GM12878 (cell line): Measurements from ENCODE around the gene SOX10. TPM values are rescaled to one million over a fixed set of nuclear protein-coding genes. Genes with fewer than 3 reads are reported as not detected.

Experiments
- ATAC-seq: fragments of 200-7000 bp; cut with Tn5 transposase; 3 replicates; pipeline ENCODE4 v1.9.1; 2020; ENCODE audit warnings: mild to moderate bottlenecking, moderate library complexity
- BruUV-seq: library from RNA; stranded (reverse); fragments of 400-500 nt; replicated peaks from 2 replicates; lab custom pipeline; 2021; lab: Mats Ljungman, UMichigan
- CTCF ChIA-PET: fragments of 300-600 bp; sonication (Branson Sonifier 250); formaldehyde crosslinking; extraction: SDS; loops from one replicate; lab custom pipeline; 2021; ENCODE audit warnings: inconsistent platforms; lab: Yijun Ruan, JAX
- POLR2A ChIA-PET: fragments of 350-600 bp; formaldehyde crosslinking; extraction: SDS; loops from one replicate; lab custom pipeline; 2021; ENCODE audit warnings: inconsistent platforms; lab: Charles Lee
- RAD21 ChIA-PET: fragments of 300-600 bp; sonication (Branson Sonifier 250); formaldehyde crosslinking; loops from one replicate; lab custom pipeline; 2023; ENCODE audit warnings: antibody characterized with exemption; ENCODE audit not compliant: unreplicated experiment; lab: Charles Lee
- SMC1A ChIA-PET: fragments of 300-600 bp; sonication (Branson Sonifier 250); formaldehyde crosslinking; loops from one replicate; lab custom pipeline; 2023; ENCODE audit not compliant: unreplicated experiment, uncharacterized antibody; lab: Charles Lee
- DNase-seq: peaks from one replicate; pipeline ENCODE4 v3.0.0-alpha.2; 2011; ENCODE audit warnings: low read depth, low spot score
- FAIRE-seq: peaks from 3 replicates; lab custom pipeline; 2011; peaks lifted over from hg19 to GRCh38; lab: Jason Lieb, UNC
- H2AFZ ChIP-seq: 2 replicates; pipeline ENCODE4 v1.6.0; 2011; ENCODE audit warnings: low read depth, low read length, control low read depth; ENCODE audit not compliant: control insufficient read depth
- H3K27ac ChIP-seq: 2 replicates; pipeline ENCODE4 v1.5.1; 2011; ENCODE audit warnings: control low read depth; ENCODE audit not compliant: control insufficient read depth, insufficient read depth
- H3K27me3 ChIP-seq, 2 experiments: replicated peaks in 1 of 2; 2 replicates each; pipeline versions ENCODE4 v1.6.0 to v1.6.1; 2011; ENCODE audit warnings: low read length in 1 of 2; ENCODE audit not compliant: control insufficient read depth in 2 of 2, insufficient read depth in 2 of 2
- H3K36me3 ChIP-seq, 2 experiments: 2 replicates each; pipeline ENCODE4 v1.5.1; 2011; ENCODE audit warnings: low read length in 1 of 2; ENCODE audit not compliant: control insufficient read depth in 2 of 2, insufficient read depth in 2 of 2
- H3K4me1 ChIP-seq: 2 replicates; pipeline ENCODE4 v1.6.1; 2011; ENCODE audit warnings: mild to moderate bottlenecking, low read length, moderate library complexity, mixed read lengths; ENCODE audit not compliant: control insufficient read depth, insufficient read depth
- H3K4me2 ChIP-seq: 2 replicates; pipeline ENCODE4 v1.6.0; 2011; ENCODE audit warnings: control low read depth; ENCODE audit not compliant: control insufficient read depth, insufficient read depth
- H3K4me3 ChIP-seq: fragments of 200-600 bp; sonication (generic); 2 replicates; pipeline ENCODE4 v1.5.1; 2016
- H3K79me2 ChIP-seq: 2 replicates; pipeline ENCODE4 v1.6.0; 2011; ENCODE audit warnings: low read length; ENCODE audit not compliant: control insufficient read depth, insufficient read depth
- H3K9ac ChIP-seq: 2 replicates; pipeline ENCODE4 v1.8.0; 2011; ENCODE audit warnings: low read length, control low read depth, mixed read lengths; ENCODE audit not compliant: control insufficient read depth, insufficient read depth
- H3K9me3 ChIP-seq: replicated peaks from 3 replicates; pipeline ENCODE4 v1.5.1; 2011; ENCODE audit warnings: mild to moderate bottlenecking, low read length; ENCODE audit not compliant: control insufficient read depth, insufficient read depth
- H4K20me1 ChIP-seq: 2 replicates; pipeline ENCODE4 v1.6.0; 2011; ENCODE audit not compliant: control insufficient read depth, insufficient read depth
- BRCA1 ChIP-seq: IDR thresholded peaks from 2 replicates; pipeline ENCODE4 v1.6.1; 2011; ENCODE audit warnings: low read depth, low read length, improper control_type of control experiment
- GATAD2B ChIP-seq: fragments of 450-650 bp; conservative IDR thresholded peaks from 2 replicates; pipeline ENCODE4 v1.6.1; 2017; ENCODE audit warnings: low read depth, mild to moderate bottlenecking, moderate library complexity
- IKZF1 ChIP-seq: fragments of 450-650 bp; conservative IDR thresholded peaks from 2 replicates; pipeline ENCODE4 v1.6.1; 2017; ENCODE audit warnings: antibody characterized with exemption, mild to moderate bottlenecking
- JUNB ChIP-seq: IDR thresholded peaks from 2 replicates; pipeline ENCODE4 v1.6.1; 2016; ENCODE audit warnings: antibody characterized with exemption, mild to moderate bottlenecking
- MTA3 ChIP-seq: IDR thresholded peaks from 2 replicates; pipeline ENCODE4 v1.6.1; 2012; ENCODE audit warnings: low read length, inconsistent platforms, borderline replicate concordance
- NR2C1 ChIP-seq: fragments of 450-650 bp; IDR thresholded peaks from 2 replicates; pipeline ENCODE4 v1.6.1; 2017; ENCODE audit warnings: antibody characterized with exemption, mild to moderate bottlenecking, moderate library complexity
- NR2F1 ChIP-seq: fragments of 450-650 bp; conservative IDR thresholded peaks from 2 replicates; pipeline ENCODE4 v1.6.1; 2017; ENCODE audit warnings: mild to moderate bottlenecking
- SRF ChIP-seq, 2 experiments: IDR thresholded peaks; 2 replicates each; pipeline ENCODE4 v1.6.1; 2011; ENCODE audit warnings: low read depth in 2 of 2, low read length in 2 of 2, mild to moderate bottlenecking in 1 of 2, moderate library complexity in 1 of 2
- WGBS: methylation state at CpG from one replicate; pipeline ENCODE4 v1.1.6; 2016; ENCODE audit warnings: low lambda C conversion rate; ENCODE audit not compliant: insufficient replicate concordance, insufficient coverage; ENCODE audit errors: missing lambda C conversion rate; 5-methylcytosine and 5-hydroxymethylcytosine counted together
- in situ Hi-C: fragments of 300-500 bp; cut with MboI; formaldehyde crosslinking; loops from 9 replicates; pipeline ENCODE4 v1.14.3; 2018; ENCODE audit warnings: mixed read lengths
- intact Hi-C: fragments of 100-400 bp; cut with micrococcal nuclease; formaldehyde crosslinking; loops from one replicate; pipeline ENCODE4 v1.14.2; 2022; ENCODE audit not compliant: unreplicated experiment
- polyA plus RNA-seq, 11 experiments: library from polyadenylated mRNA; depleted of rRNA in 4 of 11; unstranded in 6 of 11; stranded (reverse) in 5 of 11; fragments of >200 nt; fragmentation: Nextera tagmentation in 4 of 11; fragmentation: Illumina TruSeq in 1 of 11; extraction: Ambion mirVana in 4 of 11; extraction: Trizol in 1 of 11; gene quantifications; 1 replicate in 1 of 11; 2 replicates in 10 of 11; pipeline versions ENCODE4 v1.2.1 to v1.2.3, GENCODE V29; 2011 to 2016; ENCODE audit warnings: inconsistent platforms in 2 of 11, missing spikeins in 2 of 11, low read depth in 1 of 11
- total RNA-seq, 4 experiments: library from RNA; depleted of rRNA in 3 of 4; stranded (reverse); fragments of >200 nt in 3 of 4; fragmentation: Illumina TruSeq in 1 of 4; extraction: Trizol in 1 of 4; gene quantifications; 2 replicates each; pipeline versions ENCODE4 v1.2.1 to v1.2.3, GENCODE V29; 2013 to 2021
- TF ChIP-seq, protein P1 (sequence below): IDR thresholded peaks from 2 replicates; pipeline ENCODE4 v1.6.1; 2011; ENCODE audit warnings: mild to moderate bottlenecking, low read depth, low read length, moderate library complexity; ENCODE audit not compliant: insufficient replicate concordance

The SOX10 gene
- total and polyA plus RNA-seq, 10 of the 15 experiments (the other 5 are each of a cell fraction or from before 2014, with no cell fraction given): 0.05 TPM; not detected in 9

DNA sequence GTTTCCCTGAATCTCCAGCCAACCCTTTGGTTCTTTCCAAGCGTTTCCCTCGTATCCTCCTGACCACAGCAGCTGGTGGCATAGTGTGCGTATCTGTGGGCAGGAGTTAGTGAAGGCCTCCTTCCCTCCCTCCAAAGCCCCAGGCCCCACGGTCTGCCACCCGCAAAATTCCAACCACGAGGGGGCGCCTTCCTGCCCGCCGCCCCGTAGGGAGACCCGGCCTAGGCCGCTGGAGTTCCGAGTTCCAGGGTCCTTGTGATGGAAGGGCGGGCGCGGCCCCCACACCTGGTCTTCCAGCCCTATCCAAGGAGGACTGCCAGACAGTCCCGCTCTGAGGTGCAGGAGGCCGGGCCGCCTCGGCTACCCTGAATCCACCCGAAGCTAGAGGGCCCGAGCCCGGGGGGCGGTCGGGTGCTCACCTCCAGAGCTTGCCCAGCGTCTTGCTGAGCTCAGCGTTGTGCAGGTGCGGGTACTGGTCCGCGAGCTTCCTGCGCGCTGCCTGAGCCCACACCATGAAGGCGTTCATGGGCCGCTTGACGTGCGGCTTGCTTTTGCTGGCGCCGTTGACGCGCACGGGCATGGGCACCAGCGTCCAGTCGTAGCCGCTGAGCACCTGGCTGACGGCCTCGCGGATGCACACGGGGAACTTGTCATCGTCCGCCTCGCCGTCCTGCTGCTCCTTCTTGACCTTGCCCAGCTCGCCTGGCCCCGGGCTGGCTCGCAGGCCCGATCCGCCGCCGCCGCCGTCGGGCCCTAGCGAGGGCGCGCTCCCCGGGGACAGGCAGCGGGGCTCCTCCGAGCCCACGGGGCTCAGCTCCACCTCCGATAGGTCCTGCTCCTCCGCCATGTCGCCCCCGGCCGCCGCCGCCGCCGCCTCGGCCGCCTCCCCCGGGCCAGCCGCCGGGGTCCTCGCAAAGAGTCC lies 1.2 kb downstream of the SOX10 start:
- ChIA-PET POLR2A (no interaction called here), RAD21 (no interaction called here), CTCF (no interaction called here), SMC1A (no interaction called here)
- no peak for TF ChIP-seq SRF (IDR thresholded peaks at IDR 0.05; ENCODE audit: low read depth in 2 of 2, low read length in 2 of 2)
- TF ChIP-seq IKZF1: no peak
- TF ChIP-seq NR2F1: no peak
- no peak for TF ChIP-seq MTA3
- TF ChIP-seq GATAD2B: no peak
- TF ChIP-seq JUNB: no peak
- TF ChIP-seq, protein P1, sequence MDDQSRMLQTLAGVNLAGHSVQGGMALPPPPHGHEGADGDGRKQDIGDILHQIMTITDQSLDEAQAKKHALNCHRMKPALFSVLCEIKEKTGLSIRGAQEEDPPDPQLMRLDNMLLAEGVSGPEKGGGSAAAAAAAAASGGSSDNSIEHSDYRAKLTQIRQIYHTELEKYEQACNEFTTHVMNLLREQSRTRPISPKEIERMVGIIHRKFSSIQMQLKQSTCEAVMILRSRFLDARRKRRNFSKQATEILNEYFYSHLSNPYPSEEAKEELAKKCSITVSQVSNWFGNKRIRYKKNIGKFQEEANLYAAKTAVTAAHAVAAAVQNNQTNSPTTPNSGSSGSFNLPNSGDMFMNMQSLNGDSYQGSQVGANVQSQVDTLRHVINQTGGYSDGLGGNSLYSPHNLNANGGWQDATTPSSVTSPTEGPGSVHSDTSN: no peak
- TF ChIP-seq NR2C1: no peak
- TF ChIP-seq BRCA1: no peak
- WGBS: 92% methylated on average over 51 of the region's 84 CpGs
- intact Hi-C loops (no loop called here), in situ Hi-C loops (no loop called here)
- H3K4me1 ChIP-seq: no peaks in the 10 kb centered on the region
- no peaks in the 10 kb centered on the region for H4K20me1 ChIP-seq
- H3K27ac ChIP-seq: no peak overlapping the region
- H3K79me2 ChIP-seq: no peaks in the 10 kb centered on the region
- no peaks in the 10 kb centered on the region for H3K9me3 ChIP-seq
- H3K4me3 ChIP-seq: no peak overlapping the region
- no peaks in the 10 kb centered on the region; a peak in 1 of 4 replicates for H3K36me3 ChIP-seq
- no TSS peak for BruUV-seq
- no peak overlapping the region for H3K4me2 ChIP-seq
- H3K9ac ChIP-seq: no peak overlapping the region
- no peak for FAIRE-seq
- no peaks in the 10 kb centered on the region for H3K27me3 ChIP-seq
- ATAC-seq: no peak
- DNase-seq: no peak
- H2AFZ ChIP-seq: no peak overlapping the region
